K562 (cell line): Measurements from ENCODE around the gene PTK7. TPM values are rescaled to one million over a fixed set of nuclear protein-coding genes. Genes with fewer than 3 reads are reported as not detected.

Experiments used
- ATAC-seq: fragments of 200-7000 bp; cut with Tn5 transposase; 3 replicates; pipeline ENCODE4 v1.9.1; 2020; ENCODE audit warnings: moderate library complexity
- BruUV-seq: library from RNA; stranded (reverse); fragments of 400-500 nt; replicated peaks from 2 replicates; lab custom pipeline; 2021; lab: Mats Ljungman, UMichigan
- CTCF ChIA-PET: fragments of 300-600 bp; formaldehyde crosslinking; extraction: SDS; loops from one replicate; lab custom pipeline; 2021; ENCODE audit warnings: low intra/inter-chr PET ratio; lab: Yijun Ruan, JAX
- POLR2A ChIA-PET: fragments of 300-600, 350-650 bp; sonication (Branson Sonifier 250); formaldehyde crosslinking; extraction: SDS; loops from one replicate; lab custom pipeline; 2021; ENCODE audit warnings: antibody characterized with exemption, inconsistent platforms; lab: Yijun Ruan, JAX
- DNase-seq, 4 experiments: peaks; one replicate each; pipeline versions ENCODE4 v3.0.0 to v3.0.0-alpha.2; 2011 to 2018; ENCODE audit warnings: low spot score in 3 of 4, mixed read lengths in 3 of 4; ENCODE audit errors: extremely low read depth in 1 of 4
- FAIRE-seq: peaks from 2 replicates; lab custom pipeline; 2011; peaks lifted over from hg19 to GRCh38; lab: Jason Lieb, UNC
- H2AFZ ChIP-seq: 2 replicates; pipeline ENCODE4 v1.6.0; 2011; ENCODE audit warnings: low read depth, low read length, control low read depth, inconsistent platforms
- H3K27ac ChIP-seq: fragments of 200-600 bp; 3 replicates; pipeline ENCODE4 v1.8.0; 2011; ENCODE audit warnings: low read depth, mild to moderate bottlenecking, control low read depth, inconsistent platforms, low read length, moderate library complexity, mixed read lengths; ENCODE audit errors: extremely low read depth
- H3K27me3 ChIP-seq, 2 experiments: fragments of 300-600 bp in 1 of 2; 2 replicates in 1 of 2; 3 replicates in 1 of 2; pipeline versions ENCODE4 v1.6.0 to v1.8.0; 2011; ENCODE audit warnings: inconsistent platforms in 2 of 2, low read length in 2 of 2, mild to moderate bottlenecking in 1 of 2, mixed read lengths in 1 of 2, moderate library complexity in 1 of 2; ENCODE audit not compliant: control insufficient read depth in 2 of 2, insufficient read depth in 2 of 2
- H3K36me3 ChIP-seq: fragments of 300-600 bp; 3 replicates; pipeline ENCODE4 v1.8.0; 2011; ENCODE audit warnings: mild to moderate bottlenecking, low read length, inconsistent platforms; ENCODE audit not compliant: control insufficient read depth, insufficient read depth
- H3K4me1 ChIP-seq, 2 experiments: fragments of 200-600 bp in 1 of 2; replicated peaks in 1 of 2; 2 replicates in 1 of 2; 3 replicates in 1 of 2; pipeline versions ENCODE4 v1.5.1 to v1.8.0; 2011; ENCODE audit warnings: inconsistent platforms in 2 of 2, low read length in 2 of 2, mild to moderate bottlenecking in 1 of 2, mixed read lengths in 1 of 2, moderate library complexity in 1 of 2; ENCODE audit not compliant: control insufficient read depth in 2 of 2, insufficient read depth in 2 of 2
- H3K4me2 ChIP-seq: 2 replicates; pipeline ENCODE4 v1.6.1; 2011; ENCODE audit warnings: low read length, control low read depth, inconsistent platforms, mixed read lengths; ENCODE audit not compliant: insufficient read depth
- H3K4me3 ChIP-seq: fragments of 200-600 bp; sonication (generic), shearing (Covaris generic); 2 replicates; pipeline ENCODE4 v1.5.1; 2016; ENCODE audit warnings: control low read depth, inconsistent platforms
- H3K79me2 ChIP-seq: fragments of 200-600 bp; 3 replicates; pipeline ENCODE4 v1.8.0; 2011; ENCODE audit warnings: low read length, inconsistent platforms; ENCODE audit not compliant: control insufficient read depth, insufficient read depth
- H3K9ac ChIP-seq, 2 experiments: 2 replicates each; pipeline versions ENCODE4 v1.6.0 to v1.6.1; 2011; ENCODE audit warnings: low read depth in 2 of 2, low read length in 2 of 2, control low read depth in 1 of 2, inconsistent platforms in 1 of 2, mild to moderate bottlenecking in 1 of 2, mixed read lengths in 1 of 2; ENCODE audit not compliant: insufficient read depth in 1 of 2
- H3K9me1 ChIP-seq: one replicate; pipeline ENCODE4 v1.6.0; 2011; ENCODE audit warnings: inconsistent platforms, mild to moderate bottlenecking, low read length, moderate library complexity; ENCODE audit not compliant: control insufficient read depth, insufficient read depth
- H3K9me3 ChIP-seq: replicated peaks from 2 replicates; pipeline ENCODE4 v1.5.1; 2011; ENCODE audit warnings: low read depth, low read length, inconsistent platforms; ENCODE audit not compliant: control insufficient read depth, insufficient read depth
- H4K20me1 ChIP-seq: replicated peaks from 2 replicates; pipeline ENCODE4 v1.6.1; 2011; ENCODE audit warnings: low read length, inconsistent platforms, mixed read lengths; ENCODE audit not compliant: control insufficient read depth, insufficient read depth
- ARNT ChIP-seq, 2 experiments: fragments of 450-650 bp; IDR thresholded peaks; 2 replicates each; pipeline ENCODE4 v1.6.1; 2016; ENCODE audit warnings: mild to moderate bottlenecking in 1 of 2
- BMI1 ChIP-seq: fragments of 150-350 bp; IDR thresholded peaks from 2 replicates; pipeline ENCODE4 v1.6.1; 2014; ENCODE audit warnings: low read length
- E2F5 ChIP-seq: sonication (generic); formaldehyde crosslinking; IDR thresholded peaks from 2 replicates; pipeline ENCODE4 v1.8.0; 2022; ENCODE audit warnings: mild to moderate bottlenecking, missing genetic modification reagents
- ELF2 ChIP-seq: fragments of 250-450 bp; sonication (Bioruptor Pico); IDR thresholded peaks from 2 replicates; pipeline ENCODE4 v1.5.0; 2021; ENCODE audit warnings: mild to moderate bottlenecking
- KLF6 ChIP-seq: fragments of 250-450 bp; sonication (Bioruptor Pico); IDR thresholded peaks from 2 replicates; pipeline ENCODE4 v1.4.0; 2020; ENCODE audit warnings: mild to moderate bottlenecking, moderate library complexity, borderline replicate concordance
- MCM5 ChIP-seq: fragments of 450-650 bp; IDR thresholded peaks from 2 replicates; pipeline ENCODE4 v1.6.1; 2016; ENCODE audit warnings: low read depth
- MLLT1 ChIP-seq, 2 experiments: fragments of 450-650 bp; IDR thresholded peaks; 2 replicates each; pipeline ENCODE4 v1.6.1; 2016
- MXD1 ChIP-seq: fragments of 250-450 bp; sonication (Bioruptor Pico); IDR thresholded peaks from 2 replicates; pipeline ENCODE4 v1.8.0; 2021; ENCODE audit warnings: borderline replicate concordance, mild to moderate bottlenecking, moderate library complexity; ENCODE audit not compliant: poor library complexity, severe bottlenecking
- NFATC3 ChIP-seq: fragments of 450-650 bp; IDR thresholded peaks from 2 replicates; pipeline ENCODE4 v1.6.1; 2017; ENCODE audit warnings: mild to moderate bottlenecking
- PCBP2 ChIP-seq: fragments of 200-400 bp; formaldehyde crosslinking; IDR thresholded peaks from 2 replicates; pipeline ENCODE4 v1.6.1; 2018; ENCODE audit warnings: low read length, low read depth, mild to moderate bottlenecking, moderate library complexity; ENCODE audit not compliant: poor library complexity, severe bottlenecking
- POLR2AphosphoS5 ChIP-seq: IDR thresholded peaks from 2 replicates; pipeline ENCODE4 v1.6.1; 2011; ENCODE audit warnings: mild to moderate bottlenecking, low read depth, low read length, moderate library complexity; ENCODE audit not compliant: control insufficient read depth, insufficient read depth
- RBM15 ChIP-seq: fragments of 200-400 bp; formaldehyde crosslinking; IDR thresholded peaks from 2 replicates; pipeline ENCODE4 v1.6.1; 2018; ENCODE audit warnings: mild to moderate bottlenecking, low read length, moderate library complexity; ENCODE audit not compliant: insufficient read depth
- SIN3B ChIP-seq: fragments of 450-650 bp; IDR thresholded peaks from 2 replicates; pipeline ENCODE4 v1.6.1; 2017; ENCODE audit warnings: low read depth, mild to moderate bottlenecking, moderate library complexity
- SNIP1 ChIP-seq: fragments of 450-650 bp; IDR thresholded peaks from 2 replicates; pipeline ENCODE4 v1.7.1; 2017; ENCODE audit warnings: low read depth, mild to moderate bottlenecking
- SRSF9 ChIP-seq: fragments of 200-400 bp; formaldehyde crosslinking; IDR thresholded peaks from 2 replicates; pipeline ENCODE4 v1.6.1; 2017; ENCODE audit warnings: low read depth, low read length, borderline replicate concordance
- ZMIZ1 ChIP-seq, 2 experiments: fragments of 150-350 bp in 1 of 2; IDR thresholded peaks; 2 replicates each; pipeline ENCODE4 v1.6.1; 2012 to 2016; ENCODE audit warnings: low read depth in 2 of 2, low read length in 2 of 2, mild to moderate bottlenecking in 1 of 2, moderate library complexity in 1 of 2
- ZNF146 ChIP-seq: IDR thresholded peaks from one replicate; pipeline ENCODE4 v1.6.1; 2018; ENCODE audit warnings: missing compliant biosample characterization; ENCODE audit not compliant: unreplicated experiment
- ZNF311 ChIP-seq: fragments of 250-450 bp; sonication (Bioruptor Pico); IDR thresholded peaks from 2 replicates; pipeline ENCODE4 v1.4.0; 2020; ENCODE audit warnings: mild to moderate bottlenecking, moderate library complexity
- WGBS: fragments of 100-300 bp; shearing (Covaris generic); methylation state at CpG from one replicate; pipeline ENCODE4 v1.1.6; 2016; ENCODE audit warnings: low coverage, mixed read lengths; ENCODE audit not compliant: insufficient coverage; ENCODE audit errors: missing lambda C conversion rate; 5-methylcytosine and 5-hydroxymethylcytosine counted together
- in situ Hi-C: fragments of 300-500 bp; cut with MboI; formaldehyde crosslinking; loops from 4 replicates; pipeline ENCODE4 v1.15.0; 2018; ENCODE audit warnings: inconsistent platforms, mixed read lengths
- intact Hi-C: fragments of 100-400 bp; cut with micrococcal nuclease; formaldehyde crosslinking; loops from 2 replicates; pipeline ENCODE4 v1.14.2; 2022
- polyA plus RNA-seq, 8 experiments: library from polyadenylated mRNA; depleted of rRNA in 4 of 8; stranded (reverse) in 5 of 8; unstranded in 3 of 8; fragments of >200 nt; fragmentation: Nextera tagmentation in 2 of 8; fragmentation: Illumina TruSeq in 1 of 8; extraction: Ambion mirVana in 2 of 8; extraction: Trizol in 1 of 8; gene quantifications; 2 replicates each; pipeline versions ENCODE4 v1.2.1 to v1.2.3, GENCODE V29; 2011 to 2014; ENCODE audit warnings: inconsistent platforms in 1 of 8, missing spikeins in 1 of 8
- total RNA-seq, 7 experiments: library from RNA; depleted of rRNA in 6 of 7; stranded (reverse); fragments of >200 nt in 6 of 7; fragmentation: Illumina TruSeq in 2 of 7; extraction: Trizol in 2 of 7; gene quantifications; 2 replicates each; pipeline versions ENCODE4 v1.2.1 to v1.2.3, GENCODE V29; 2011 to 2021; ENCODE audit warnings: low replicate concordance in 1 of 7

PTK7 gene
- total and polyA plus RNA-seq, 9 of the 15 experiments (the other 6 are each of a cell fraction or from before 2014, with no cell fraction given): 0.20 to 6.8 (median 4.2) TPM

GRCh38 chr6:43091020-43091419 lies 14.9 kb downstream of the PTK7 start:
- no peak for ATAC-seq
- POLR2A ChIA-PET: interaction anchor here (0.6 to 1.6 kb wide), 2 partner anchors 10 to 19 kb away, joined by 3 read pairs; no protein-coding TSS in a partner anchor
- FAIRE-seq: no peak
- no peak overlapping the region for H3K27ac ChIP-seq
- no peaks in the 10 kb centered on the region for H3K36me3 ChIP-seq
- intact Hi-C loops (no loop called here), in situ Hi-C loops (no loop called here)
- H3K9me3 ChIP-seq: no peaks in the 10 kb centered on the region
- H3K4me1 ChIP-seq: peaks cover 6% of the 10 kb centered on the region in 2 experiments; a peak in 3 of 5 replicates
- H3K4me2 ChIP-seq: no peak overlapping the region
- WGBS: 48% methylated on average over 4 of the region's 5 CpGs
- no peaks in the 10 kb centered on the region; a peak in 1 of 5 replicates for H3K27me3 ChIP-seq
- no peaks in the 10 kb centered on the region for H4K20me1 ChIP-seq
- H3K9ac ChIP-seq: no peak overlapping the region
- H3K9me1 ChIP-seq: peaks cover 3% of the 10 kb centered on the region
- no peak overlapping the region for H3K4me3 ChIP-seq
- CTCF ChIA-PET: no interaction called here
- H3K79me2 ChIP-seq: no peaks in the 10 kb centered on the region
- no TSS peak for BruUV-seq
- no peak overlapping the region for H2AFZ ChIP-seq
- DNase-seq: no peak
- TF ChIP-seq SNIP1 (no peak), ARNT (IDR thresholded peaks at IDR 0.05) (no peak), MXD1 (CRISPR knock-in tag) (no peak), POLR2AphosphoS5 (no peak), MCM5 (no peak), ELF2 (no peak), SRSF9 (no peak), ZNF311 (CRISPR knock-in tag) (no peak), E2F5 (CRISPR knock-in tag) (no peak), KLF6 (CRISPR knock-in tag) (no peak), NFATC3 (no peak), SIN3B (no peak), ZNF146 (no peak), BMI1 (no peak), ZMIZ1 (IDR thresholded peaks at IDR 0.05; ENCODE audit: low read depth in 2 of 2, low read length in 2 of 2) (no peak), PCBP2 (no peak), MLLT1 (IDR thresholded peaks at IDR 0.05) (no peak), RBM15 (no peak)
